GM19324 (cell line): ENCODE measurements around the gene RRBP1.
A peak's percentile ranks its signal among the peaks of the same experiment; 100 is the strongest.

Experiments
- ATAC-seq: cut with Tn5 transposase; IDR thresholded peaks from one replicate; pipeline ENCODE4 v1.9.1; 2021; ENCODE audit warnings: mild to moderate bottlenecking, moderate library complexity; ENCODE audit not compliant: unreplicated experiment, low FRiP score

Gene RRBP1

GRCh38 chr20:17589161-17589834 lies 92.7 kb downstream of the RRBP1 start:
- ATAC-seq, result no peak

- no peak for ATAC-seq
Measured at GRCh38 chr20:17587824-17588223, 94.2 kb downstream of the RRBP1 start.

GRCh38 chr20:17587148-17587547 lies 94.9 kb downstream of the RRBP1 start:
- no peak for ATAC-seq

GRCh38 chr20:17586250-17586649 lies 95.8 kb downstream of the RRBP1 start:
- ATAC-seq, result no peak

GRCh38 chr20:17584689-17585088 lies 97.4 kb downstream of the RRBP1 start:
- no peak for ATAC-seq

- no peak for ATAC-seq
Measured at GRCh38 chr20:17583126-17583525, 98.9 kb downstream of the RRBP1 start.

- ATAC-seq, result no peak
Measured at GRCh38 chr20:17580895-17581294, 101.1 kb downstream of the RRBP1 start.

- no peak for ATAC-seq
Measured at GRCh38 chr20:17579369-17580039, 102.5 kb downstream of the RRBP1 start.

- ATAC-seq, result no peak
Measured at GRCh38 chr20:17576215-17576614, 105.8 kb downstream of the RRBP1 start.

GRCh38 chr20:17573463-17573862 lies 108.6 kb downstream of the RRBP1 start:
- no peak for ATAC-seq

GRCh38 chr20:17572034-17572638 lies 109.9 kb downstream of the RRBP1 start:
- no peak for ATAC-seq

GRCh38 chr20:17571153-17571527 lies 110.9 kb downstream of the RRBP1 start:
- ATAC-seq, result no peak

- peak; percentile 44 for ATAC-seq
Measured at GRCh38 chr20:17570347-17571152, 111.5 kb downstream of the RRBP1 start.

GRCh38 chr20:17569616-17570346 lies 112.3 kb downstream of the RRBP1 start, which contains the start of gene DSTN:
TSS of gene DSTN (plus strand) at chr20:17570075. CDS start at chr20:17570209, 134 bp downstream.
- peak; percentile 96 for ATAC-seq

- no peak for ATAC-seq
Measured at GRCh38 chr20:17568972-17569521, 113.0 kb downstream of the RRBP1 start.

- ATAC-seq, result no peak
Measured at GRCh38 chr20:17568045-17568788, 113.8 kb downstream of the RRBP1 start.

- no peak for ATAC-seq
Measured at GRCh38 chr20:17566345-17566744, 115.7 kb downstream of the RRBP1 start.

- no peak for ATAC-seq
Measured at GRCh38 chr20:17565169-17565845, 116.7 kb downstream of the RRBP1 start.
